ENCODE measurements around the gene PKD1. TPM values are rescaled to one million over a fixed set of nuclear protein-coding genes. Genes with fewer than 3 reads are reported as not detected.

PKD1 gene
- total RNA-seq, 2 experiments from 2014 or later: 60.5 to 69.6 TPM

DNA sequence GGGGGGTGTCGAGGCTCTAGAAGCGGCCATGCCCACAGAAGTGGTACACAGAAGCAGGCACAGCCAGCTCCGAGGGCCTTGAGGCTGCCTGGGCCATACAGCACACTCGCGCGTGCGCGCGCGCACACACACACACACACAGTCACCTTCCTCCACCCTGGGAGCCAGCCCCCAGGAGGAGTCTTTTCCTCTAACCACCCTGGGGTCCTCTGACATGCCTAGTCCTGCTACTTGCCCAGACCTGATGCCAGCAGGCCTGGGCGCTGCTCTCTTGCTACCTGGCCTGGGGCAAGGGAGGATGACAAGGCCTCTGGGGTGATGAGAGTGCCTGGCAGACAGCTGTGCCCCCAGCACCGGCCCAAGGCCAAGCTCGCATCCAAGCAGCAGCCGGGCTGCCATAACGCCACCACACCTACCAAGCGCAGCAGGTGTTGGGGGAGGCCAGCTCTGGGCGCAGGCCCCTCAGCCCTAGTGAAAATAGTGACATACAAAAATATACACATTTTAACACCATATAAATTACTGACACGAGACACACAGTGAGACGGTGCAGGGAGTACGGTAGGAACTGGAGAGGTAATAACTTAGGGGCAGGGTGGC lies 46.8 kb downstream of the PKD1 start:
- peaks cover 3% of the 10 kb centered on the region for H3K36me3 Mint-ChIP-seq (ENCODE audit: low read depth)
- no peaks in the 10 kb centered on the region for H3K9me3 Mint-ChIP-seq
- no peaks in the 10 kb centered on the region for H3K4me1 Mint-ChIP-seq
- ChIA-PET POLR2A (no interaction called here), CTCF (no interaction called here)
- H3K27me3 Mint-ChIP-seq: no peaks in the 10 kb centered on the region
- DNase-seq: no peak
- no peak overlapping the region for H3K4me3 Mint-ChIP-seq
- no peak overlapping the region for H3K27ac Mint-ChIP-seq

DNA sequence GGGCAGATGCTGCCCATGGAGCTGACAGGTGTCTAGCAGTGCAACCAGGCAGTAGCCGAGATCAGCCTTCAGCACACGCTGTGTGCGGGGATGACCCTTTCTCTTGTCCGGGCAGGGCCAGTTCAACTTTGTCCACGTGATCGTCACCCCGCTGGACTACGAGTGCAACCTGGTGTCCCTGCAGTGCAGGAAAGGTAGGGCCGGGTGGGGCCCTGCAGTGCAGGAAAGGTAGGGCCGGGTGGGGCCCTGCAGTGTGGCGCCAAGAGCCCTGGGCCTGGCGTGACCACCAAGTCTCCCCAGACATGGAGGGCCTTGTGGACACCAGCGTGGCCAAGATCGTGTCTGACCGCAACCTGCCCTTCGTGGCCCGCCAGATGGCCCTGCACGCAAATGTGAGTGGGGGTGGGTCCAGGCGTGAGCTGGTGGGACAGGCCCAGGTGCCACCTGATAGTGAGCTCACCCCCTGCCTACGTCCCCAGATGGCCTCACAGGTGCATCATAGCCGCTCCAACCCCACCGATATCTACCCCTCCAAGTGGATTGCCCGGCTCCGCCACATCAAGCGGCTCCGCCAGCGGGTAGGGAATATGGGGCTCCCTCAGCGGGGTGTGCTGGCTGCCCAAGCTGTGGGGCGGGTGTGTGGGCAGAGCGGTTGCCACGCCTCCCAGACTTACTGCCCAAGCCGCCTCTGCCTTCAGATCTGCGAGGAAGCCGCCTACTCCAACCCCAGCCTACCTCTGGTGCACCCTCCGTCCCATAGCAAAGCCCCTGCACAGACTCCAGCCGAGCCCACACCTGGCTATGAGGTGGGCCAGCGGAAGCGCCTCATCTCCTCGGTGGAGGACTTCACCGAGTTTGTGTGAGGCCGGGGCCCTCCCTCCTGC lies 47.7 kb downstream of the PKD1 start:
- H3K4me1 Mint-ChIP-seq: no peaks in the 10 kb centered on the region
- H3K9me3 Mint-ChIP-seq: no peaks in the 10 kb centered on the region
- no peak overlapping the region for H3K4me3 Mint-ChIP-seq
- H3K27ac Mint-ChIP-seq: no peak overlapping the region
- POLR2A ChIA-PET: no interaction called here
- no peaks in the 10 kb centered on the region for H3K27me3 Mint-ChIP-seq
- peaks cover 3% of the 10 kb centered on the region for H3K36me3 Mint-ChIP-seq (ENCODE audit: low read depth)
- CTCF ChIA-PET: no interaction called here
- DNase-seq: no peak

DNA sequence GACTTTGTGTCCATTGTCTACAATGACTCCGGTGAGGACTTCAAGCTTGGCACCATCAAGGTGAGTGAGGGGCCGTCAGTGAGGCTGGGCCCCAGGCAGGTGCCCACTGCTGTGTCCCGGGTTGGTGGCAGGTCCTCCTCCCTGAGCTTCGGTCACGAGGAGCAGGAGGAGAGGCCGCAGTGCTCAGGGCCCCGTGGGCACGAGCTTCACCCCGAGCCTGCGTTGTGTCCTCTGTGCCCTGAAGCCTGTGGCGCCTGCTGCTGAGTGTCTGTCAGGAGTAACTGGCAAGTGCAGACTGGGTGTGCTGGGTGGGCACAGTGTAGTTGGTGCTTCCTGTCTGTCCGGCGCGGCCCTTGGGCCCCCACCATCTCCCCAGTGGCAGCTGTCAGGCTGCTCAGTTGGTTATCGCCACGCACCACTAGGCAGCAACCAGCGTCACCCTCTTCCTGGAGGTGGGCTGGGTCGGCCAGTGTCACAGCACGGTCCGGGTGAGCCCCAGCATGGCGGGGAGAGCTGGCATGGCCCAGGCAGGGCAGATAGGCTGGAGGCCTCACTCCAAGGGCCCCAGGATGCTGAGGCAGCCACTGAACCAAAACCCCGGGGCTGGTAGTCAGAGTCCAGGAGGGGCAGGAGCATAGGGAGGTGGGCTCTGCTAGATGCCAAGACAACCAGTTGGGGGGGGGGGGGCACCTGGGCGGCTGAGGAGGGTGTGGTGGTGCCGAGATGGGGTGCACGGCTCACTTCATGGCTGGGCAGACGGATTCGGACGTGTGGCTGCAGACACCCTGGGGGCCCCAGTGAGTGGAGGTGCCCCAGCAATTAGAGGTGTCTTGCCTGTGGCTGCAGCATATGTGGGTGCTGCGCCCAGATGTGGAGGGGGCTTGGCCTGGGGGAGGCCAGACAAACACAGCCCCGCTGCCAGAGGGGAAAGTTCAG lies 48.6 kb downstream of the PKD1 start:
- Mint-ChIP-seq H3K27me3 (no peaks in the 10 kb centered on the region), H3K4me1 (no peaks in the 10 kb centered on the region), H3K9me3 (no peaks in the 10 kb centered on the region), H3K4me3 (no peak overlapping the region), H3K27ac (no peak overlapping the region), H3K36me3 (ENCODE audit: low read depth) (peaks cover 5% of the 10 kb centered on the region)
- no peak for DNase-seq
- ChIA-PET CTCF (interaction anchor here (0.5 kb wide), 1 partner anchor 22 kb away, joined by 3 read pairs; no protein-coding TSS in a partner anchor), POLR2A (no interaction called here)

DNA sequence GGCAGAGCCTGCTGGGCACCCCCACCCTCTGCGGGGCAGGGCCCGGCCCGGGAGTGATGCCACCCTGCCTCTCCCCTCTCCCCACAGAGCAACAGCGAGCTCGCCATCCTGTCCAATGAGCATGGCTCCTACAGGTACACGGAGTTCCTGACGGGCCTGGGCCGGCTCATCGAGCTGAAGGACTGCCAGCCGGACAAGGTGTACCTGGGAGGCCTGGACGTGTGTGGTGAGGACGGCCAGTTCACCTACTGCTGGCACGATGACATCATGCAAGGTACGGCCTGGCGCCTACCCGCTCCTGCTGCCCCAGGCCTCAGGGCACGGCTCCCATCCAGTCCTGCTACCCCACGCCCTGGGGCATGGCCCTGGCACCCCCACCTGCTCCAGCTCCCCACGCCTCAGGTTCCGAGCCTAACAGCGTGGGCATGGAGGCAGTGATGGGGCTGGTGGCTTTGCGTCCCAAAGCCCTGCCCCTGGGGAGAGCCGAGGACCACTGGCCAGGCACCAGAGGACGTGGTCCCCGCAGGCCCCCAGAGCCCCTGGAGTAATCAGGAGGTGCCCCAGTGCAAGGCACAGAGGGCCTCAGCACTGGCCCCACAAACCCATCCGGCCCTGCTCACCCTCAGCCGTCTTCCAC lies 49.5 kb downstream of the PKD1 start:
- DNase-seq: no peak
- peaks cover 5% of the 10 kb centered on the region for H3K36me3 Mint-ChIP-seq (ENCODE audit: low read depth)
- no peaks in the 10 kb centered on the region for H3K4me1 Mint-ChIP-seq
- H3K9me3 Mint-ChIP-seq: no peaks in the 10 kb centered on the region
- no peak overlapping the region for H3K27ac Mint-ChIP-seq
- no peak overlapping the region for H3K4me3 Mint-ChIP-seq
- CTCF ChIA-PET: interaction anchor here (0.5 kb wide), 1 partner anchor 21 kb away, joined by 3 read pairs; no protein-coding TSS in a partner anchor
- no peaks in the 10 kb centered on the region for H3K27me3 Mint-ChIP-seq
- POLR2A ChIA-PET: no interaction called here

DNA sequence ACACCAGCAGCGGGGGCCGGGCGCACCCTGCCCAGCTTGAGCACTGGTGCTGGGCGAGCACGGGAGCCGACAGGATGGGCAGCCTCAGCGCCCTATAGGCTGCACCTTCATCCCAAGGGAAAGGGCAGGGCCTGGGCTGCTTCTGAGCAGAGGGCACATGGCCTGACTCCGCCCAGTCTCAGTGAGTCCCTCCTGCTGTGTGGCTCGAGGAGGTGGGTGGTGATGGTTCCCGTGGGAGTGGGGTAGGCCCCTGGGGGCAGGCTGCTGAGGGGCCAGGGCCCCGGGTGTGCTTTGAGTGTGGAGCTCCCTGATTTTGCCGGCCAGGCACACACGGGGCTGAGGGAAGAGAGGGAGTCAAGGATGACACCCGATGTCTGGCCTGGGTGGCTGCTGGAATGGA lies 50.0 kb downstream of the PKD1 start:
- POLR2A ChIA-PET: interaction anchor here (1.0 to 1.1 kb wide), 2 partner anchors 37 to 70 kb away, joined by 3 read pairs; partner anchors contain the start of genes TRAF7 and TSC2

DNA sequence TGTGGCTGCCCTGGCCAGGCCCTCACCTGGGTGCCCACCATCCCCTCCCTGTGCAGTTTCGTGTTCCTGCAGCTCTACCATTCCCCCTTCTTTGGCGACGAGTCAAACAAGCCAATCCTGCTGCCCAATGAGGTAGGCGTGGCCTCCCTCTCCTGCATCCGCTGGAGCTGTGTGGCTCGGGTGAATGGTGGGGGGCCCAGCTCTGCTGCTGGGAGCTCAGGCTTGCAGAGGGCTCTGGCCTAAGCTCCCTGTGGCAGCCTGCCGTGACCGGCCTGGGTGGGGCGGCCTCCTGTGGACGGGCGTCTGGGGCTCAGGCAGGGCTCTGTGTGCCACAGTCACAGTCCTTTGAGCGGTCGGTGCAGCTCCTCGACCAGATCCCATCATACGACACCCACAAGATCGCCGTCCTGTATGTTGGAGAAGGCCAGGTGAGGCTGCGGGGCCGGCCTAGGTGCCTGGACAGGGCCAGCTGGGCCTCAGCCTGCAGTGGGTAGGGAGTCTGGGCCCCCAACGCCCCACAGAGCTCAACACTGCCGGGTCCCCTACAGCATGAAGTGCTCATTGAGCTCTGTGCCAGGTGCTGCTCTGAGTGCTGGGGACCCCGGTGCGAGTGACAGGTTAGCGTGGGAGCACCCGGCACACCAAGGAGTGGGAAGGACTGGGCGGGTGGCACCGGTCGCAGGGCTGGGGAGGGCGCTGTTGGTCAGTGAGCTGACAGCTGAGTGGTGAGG lies 50.6 kb downstream of the PKD1 start:
- H3K36me3 Mint-ChIP-seq (ENCODE audit: low read depth): peaks cover 5% of the 10 kb centered on the region
- H3K9me3 Mint-ChIP-seq: no peaks in the 10 kb centered on the region
- H3K27ac Mint-ChIP-seq: no peak overlapping the region
- H3K4me1 Mint-ChIP-seq: no peaks in the 10 kb centered on the region
- ChIA-PET CTCF (no interaction called here), POLR2A (interaction anchor here (1.0 to 1.1 kb wide), 2 partner anchors 37 to 70 kb away, joined by 3 read pairs; partner anchors contain the start of genes TRAF7 and TSC2)
- H3K4me3 Mint-ChIP-seq: no peak overlapping the region
- DNase-seq: no peak
- H3K27me3 Mint-ChIP-seq: no peaks in the 10 kb centered on the region

More for the DNA sequence above, 50.0 kb downstream of the PKD1 start:
- Mint-ChIP-seq H3K9me3 (no peaks in the 10 kb centered on the region), H3K4me1 (no peaks in the 10 kb centered on the region), H3K4me3 (no peak overlapping the region), H3K36me3 (ENCODE audit: low read depth) (peaks cover 5% of the 10 kb centered on the region), H3K27me3 (no peaks in the 10 kb centered on the region), H3K27ac (no peak overlapping the region)
- CTCF ChIA-PET: no interaction called here
- DNase-seq: no peak

DNA sequence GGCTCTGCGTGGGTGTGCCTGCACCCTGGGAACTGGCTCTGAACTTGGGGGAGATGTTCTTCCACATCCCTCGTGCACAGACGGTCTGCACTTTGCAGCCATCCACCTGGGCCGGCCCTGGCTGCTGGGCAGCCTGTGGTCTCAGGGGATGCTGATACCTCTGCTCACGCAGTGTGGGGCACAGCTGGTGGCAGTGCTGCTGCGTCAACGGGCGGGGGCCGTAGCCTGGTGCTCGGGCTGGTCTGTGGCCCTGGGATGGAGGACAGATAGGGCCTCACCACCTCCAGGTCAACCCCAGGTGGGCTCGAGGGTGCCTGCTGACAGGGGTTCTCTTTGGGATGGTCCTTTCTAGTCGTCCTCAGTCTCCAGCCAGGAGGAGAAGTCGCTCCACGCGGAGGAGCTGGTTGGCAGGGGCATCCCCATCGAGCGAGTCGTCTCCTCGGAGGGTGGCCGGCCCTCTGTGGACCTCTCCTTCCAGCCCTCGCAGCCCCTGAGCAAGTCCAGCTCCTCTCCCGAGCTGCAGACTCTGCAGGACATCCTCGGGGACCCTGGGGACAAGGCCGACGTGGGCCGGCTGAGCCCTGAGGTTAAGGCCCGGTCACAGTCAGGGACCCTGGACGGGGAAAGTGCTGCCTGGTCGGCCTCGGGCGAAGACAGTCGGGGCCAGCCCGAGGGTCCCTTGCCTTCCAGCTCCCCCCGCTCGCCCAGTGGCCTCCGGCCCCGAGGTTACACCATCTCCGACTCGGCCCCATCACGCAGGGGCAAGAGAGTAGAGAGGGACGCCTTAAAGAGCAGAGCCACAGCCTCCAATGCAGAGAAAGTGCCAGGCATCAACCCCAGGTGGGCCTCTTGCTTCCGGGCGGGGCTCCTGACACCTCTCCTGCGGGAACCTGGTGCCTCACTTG lies 51.6 kb downstream of the PKD1 start:
- DNase-seq: no peak
- Mint-ChIP-seq H3K4me1 (no peaks in the 10 kb centered on the region), H3K9me3 (no peaks in the 10 kb centered on the region), H3K4me3 (no peak overlapping the region), H3K27me3 (no peaks in the 10 kb centered on the region), H3K27ac (no peak overlapping the region), H3K36me3 (ENCODE audit: low read depth) (peaks cover 5% of the 10 kb centered on the region)
- ChIA-PET POLR2A (no interaction called here), CTCF (no interaction called here)

DNA sequence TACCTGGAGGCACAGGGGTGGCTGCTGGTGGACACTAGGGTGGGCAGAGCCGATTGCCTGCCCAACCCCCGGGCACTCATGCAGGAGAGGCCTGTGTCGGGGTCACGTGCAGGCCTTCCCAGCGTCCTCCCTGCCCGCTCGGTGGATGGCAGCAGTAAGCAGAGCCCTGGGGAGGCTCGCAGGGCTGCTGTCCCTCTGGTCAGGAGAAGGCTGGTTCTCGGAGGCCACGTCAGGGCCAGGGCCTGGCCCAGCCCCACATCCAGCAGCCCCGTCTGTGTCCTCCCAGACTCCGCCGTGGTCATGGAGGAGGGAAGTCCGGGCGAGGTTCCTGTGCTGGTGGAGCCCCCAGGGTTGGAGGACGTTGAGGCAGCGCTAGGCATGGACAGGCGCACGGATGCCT lies 52.3 kb downstream of the PKD1 start:
- no peaks in the 10 kb centered on the region for H3K4me1 Mint-ChIP-seq
- peaks cover 5% of the 10 kb centered on the region for H3K36me3 Mint-ChIP-seq (ENCODE audit: low read depth)
- no peaks in the 10 kb centered on the region for H3K9me3 Mint-ChIP-seq
- no peak for DNase-seq
- ChIA-PET CTCF (no interaction called here), POLR2A (no interaction called here)
- no peak overlapping the region for H3K27ac Mint-ChIP-seq
- no peak overlapping the region for H3K4me3 Mint-ChIP-seq
- no peaks in the 10 kb centered on the region for H3K27me3 Mint-ChIP-seq

DNA sequence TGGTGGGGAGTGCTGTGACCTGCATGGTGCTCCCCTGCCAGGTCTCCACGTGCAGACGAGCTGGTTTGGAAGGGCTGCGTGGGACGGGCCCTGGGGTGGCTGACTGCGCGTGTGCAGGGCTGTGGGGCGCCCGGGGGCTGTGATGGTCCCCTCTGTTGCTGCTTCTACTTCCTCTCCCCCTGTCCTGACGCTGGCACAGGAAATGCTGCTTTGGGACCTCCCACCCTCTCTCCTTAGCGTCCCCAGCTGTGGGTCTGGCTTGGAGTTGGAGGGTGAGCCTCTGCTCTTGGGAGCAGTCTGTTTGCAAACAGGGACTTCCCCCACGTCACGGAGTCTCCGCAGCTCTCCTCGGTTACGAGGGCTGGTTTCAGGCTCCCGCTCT lies 52.7 kb downstream of the PKD1 start:
- DNase-seq: no peak
- Mint-ChIP-seq H3K27me3 (no peaks in the 10 kb centered on the region), H3K36me3 (ENCODE audit: low read depth) (peaks cover 5% of the 10 kb centered on the region), H3K4me3 (no peak overlapping the region), H3K9me3 (no peaks in the 10 kb centered on the region), H3K4me1 (no peaks in the 10 kb centered on the region), H3K27ac (no peak overlapping the region)
- ChIA-PET CTCF (no interaction called here), POLR2A (no interaction called here)

DNA sequence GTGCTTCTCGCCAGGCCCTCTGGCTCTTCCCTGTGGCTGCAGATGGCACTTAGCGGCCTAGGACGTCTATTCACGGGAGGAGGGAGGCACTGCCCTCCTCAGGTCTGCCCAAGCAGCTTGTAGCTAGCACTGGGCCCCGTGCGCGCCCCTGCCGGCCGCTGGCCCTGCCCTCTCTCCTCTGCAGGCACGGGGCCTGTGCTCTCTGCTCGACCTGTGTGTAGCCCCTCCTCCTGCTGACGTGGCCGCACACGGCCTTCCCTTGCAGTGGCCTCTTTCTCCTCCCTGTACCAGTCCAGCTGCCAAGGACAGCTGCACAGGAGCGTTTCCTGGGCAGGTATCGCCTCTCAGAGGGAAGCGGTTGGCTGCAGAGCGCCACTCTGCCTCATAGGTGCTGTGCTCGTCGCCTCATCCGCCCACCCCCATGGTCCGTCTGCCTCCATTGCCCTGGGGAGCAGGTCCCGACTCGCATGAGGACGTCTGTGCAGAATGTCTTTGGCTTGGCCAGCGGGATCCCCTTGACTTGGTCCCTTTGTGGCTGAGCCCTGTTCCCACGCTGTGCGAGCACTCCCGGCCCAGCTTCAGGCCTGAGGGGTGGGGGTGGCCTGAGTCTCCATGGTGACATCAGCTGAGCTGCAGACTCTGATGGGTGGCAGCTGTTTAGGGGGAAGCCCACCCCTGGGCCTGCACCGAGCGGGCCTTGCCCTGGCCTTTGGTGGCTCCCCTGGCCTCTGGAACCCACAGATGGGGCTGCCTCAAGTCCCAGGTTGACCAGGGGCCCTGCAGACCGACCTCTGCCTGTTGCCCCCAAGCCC lies 53.3 kb downstream of the PKD1 start:
- POLR2A ChIA-PET: no interaction called here
- Mint-ChIP-seq H3K36me3 (ENCODE audit: low read depth) (peaks cover 5% of the 10 kb centered on the region), H3K9me3 (no peaks in the 10 kb centered on the region), H3K27ac (no peak overlapping the region), H3K27me3 (no peaks in the 10 kb centered on the region), H3K4me3 (no peak overlapping the region), H3K4me1 (no peaks in the 10 kb centered on the region)
- no peak for DNase-seq
- CTCF ChIA-PET: no interaction called here
